ENCODE measurements around the gene PRKCA.

The PRKCA gene

DNA sequence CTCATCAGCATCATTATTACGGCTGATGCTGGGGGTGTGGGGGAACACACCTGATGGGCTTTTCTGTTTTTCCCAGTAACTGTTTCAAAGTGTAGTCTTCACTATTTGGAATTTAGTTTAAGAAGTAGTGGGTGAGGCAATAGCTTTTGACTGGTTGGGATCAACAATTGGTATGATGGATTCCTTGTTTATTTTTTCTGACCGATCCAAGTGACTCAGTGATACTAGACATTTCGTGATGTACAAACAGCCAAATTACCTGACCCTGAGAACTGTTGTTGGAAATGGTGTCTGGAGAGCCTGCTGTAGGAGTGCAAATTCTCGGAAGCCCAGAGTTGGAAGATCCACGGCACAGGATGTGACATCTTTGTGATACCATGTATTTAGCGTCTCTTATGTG lies 204.2 kb downstream of the PRKCA start:
- no peak overlapping the region for H3K27ac ChIP-seq (ENCODE audit: insufficient read depth, low read length, poor library complexity, severe bottlenecking)
- no peak overlapping the region for H3K4me3 ChIP-seq (ENCODE audit: insufficient read depth, low read depth, low read length, poor library complexity, severe bottlenecking)
- no peak for DNase-seq
- H3K9me3 ChIP-seq (ENCODE audit: control insufficient read depth, low read length): no peaks in the 10 kb centered on the region
- no peaks in the 10 kb centered on the region for H3K27me3 ChIP-seq (replicated peaks; ENCODE audit: control insufficient read depth, insufficient read depth, low read length, poor library complexity, severe bottlenecking)
- no peaks in the 10 kb centered on the region for H3K36me3 ChIP-seq (ENCODE audit: control insufficient read depth, insufficient read depth, low read length)
- peaks cover 11% of the 10 kb centered on the region for H3K4me1 ChIP-seq (ENCODE audit: control insufficient read depth, insufficient read depth, low read length, poor library complexity, severe bottlenecking)

DNA sequence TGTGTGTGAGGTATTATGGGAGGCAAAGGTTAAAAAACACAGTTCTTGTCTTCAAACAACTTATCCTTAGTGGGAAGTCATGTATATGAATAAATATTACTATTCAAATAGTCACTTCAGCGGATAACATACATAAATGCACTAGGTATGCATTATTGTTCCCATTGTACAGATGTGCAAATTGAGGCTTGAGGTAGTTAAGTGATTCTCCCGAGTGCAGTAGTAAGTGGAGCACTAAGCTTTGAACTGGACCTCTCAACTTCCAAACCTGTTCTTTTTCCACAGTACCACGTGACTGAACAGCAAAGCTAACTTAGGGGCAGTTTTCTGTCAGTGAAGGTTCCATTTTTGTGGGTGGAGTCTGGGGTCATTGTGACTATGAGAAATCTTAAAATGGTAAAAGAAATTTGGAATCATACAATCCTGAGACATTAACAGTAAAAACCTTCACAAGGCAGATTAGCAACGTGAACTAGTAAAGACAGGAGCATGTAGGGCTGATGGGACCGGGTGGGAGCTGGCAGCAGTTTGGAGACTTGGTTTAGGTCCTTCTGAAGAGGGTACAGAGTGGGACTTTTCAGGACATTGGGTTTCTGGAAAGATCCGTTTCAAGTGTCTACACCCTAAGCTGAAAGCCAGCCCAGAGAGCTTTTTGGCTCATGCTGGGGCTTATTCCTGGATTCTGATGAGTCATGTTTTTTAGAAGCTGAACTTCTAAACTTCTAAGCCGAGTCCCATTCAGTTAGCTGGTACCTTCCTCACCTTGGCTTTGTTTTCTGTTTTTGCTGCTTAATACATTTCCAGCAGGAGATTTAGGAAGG lies 204.9 kb downstream of the PRKCA start:
- Histone ChIP-seq H3K9me3 (ENCODE audit: control insufficient read depth, low read length) (no peaks in the 10 kb centered on the region), H3K4me3 (ENCODE audit: insufficient read depth, low read depth, low read length, poor library complexity, severe bottlenecking) (no peak overlapping the region), H3K27me3 (replicated peaks; ENCODE audit: control insufficient read depth, insufficient read depth, low read length, poor library complexity, severe bottlenecking) (no peaks in the 10 kb centered on the region), H3K27ac (ENCODE audit: insufficient read depth, low read length, poor library complexity, severe bottlenecking) (no peak overlapping the region), H3K4me1 (ENCODE audit: control insufficient read depth, insufficient read depth, low read length, poor library complexity, severe bottlenecking) (peaks cover 11% of the 10 kb centered on the region), H3K36me3 (ENCODE audit: control insufficient read depth, insufficient read depth, low read length) (no peaks in the 10 kb centered on the region)
- no peak for DNase-seq

DNA sequence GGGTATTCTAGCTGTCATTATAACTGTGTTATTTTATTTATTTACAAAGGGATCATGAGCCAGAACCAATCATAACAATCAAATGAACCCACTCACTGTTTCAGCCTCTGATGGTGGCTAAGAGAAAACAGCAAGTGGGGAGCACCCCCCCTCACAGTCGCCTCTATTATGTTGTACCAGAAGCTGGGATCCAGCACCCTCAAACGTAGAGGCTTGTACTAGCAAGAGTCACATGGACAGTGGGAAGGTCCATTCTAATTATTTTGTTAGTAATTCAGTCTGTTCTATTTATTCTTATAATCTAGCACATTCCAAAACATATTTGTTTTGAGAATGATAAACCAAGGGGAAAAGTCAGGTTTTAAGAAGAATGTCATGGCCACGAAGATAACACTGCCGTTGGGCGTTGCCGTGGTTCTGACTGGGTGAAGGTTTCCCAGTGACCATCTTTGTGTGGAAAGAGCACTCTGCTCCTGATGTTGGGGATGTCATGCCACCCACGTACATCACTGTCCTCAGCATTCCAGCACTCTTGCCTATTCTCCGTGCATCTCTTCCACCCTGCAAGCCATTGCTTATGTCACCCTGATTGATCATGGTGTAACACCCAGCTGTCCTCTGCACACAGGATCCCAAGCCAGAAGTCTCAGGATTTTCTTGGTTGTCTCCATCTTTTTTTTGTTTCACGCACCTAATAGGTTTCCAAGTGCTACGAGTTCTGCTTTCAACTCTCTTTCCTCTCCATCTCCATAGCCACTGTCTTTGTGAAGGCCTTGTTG lies 205.8 kb downstream of the PRKCA start:
- no peaks in the 10 kb centered on the region for H3K27me3 ChIP-seq (replicated peaks; ENCODE audit: control insufficient read depth, insufficient read depth, low read length, poor library complexity, severe bottlenecking)
- no peaks in the 10 kb centered on the region for H3K36me3 ChIP-seq (ENCODE audit: control insufficient read depth, insufficient read depth, low read length)
- DNase-seq: no peak
- H3K27ac ChIP-seq (ENCODE audit: insufficient read depth, low read length, poor library complexity, severe bottlenecking): no peak overlapping the region
- H3K4me3 ChIP-seq (ENCODE audit: insufficient read depth, low read depth, low read length, poor library complexity, severe bottlenecking): no peak overlapping the region
- peaks cover 11% of the 10 kb centered on the region for H3K4me1 ChIP-seq (ENCODE audit: control insufficient read depth, insufficient read depth, low read length, poor library complexity, severe bottlenecking)
- H3K9me3 ChIP-seq (ENCODE audit: control insufficient read depth, low read length): no peaks in the 10 kb centered on the region

DNA sequence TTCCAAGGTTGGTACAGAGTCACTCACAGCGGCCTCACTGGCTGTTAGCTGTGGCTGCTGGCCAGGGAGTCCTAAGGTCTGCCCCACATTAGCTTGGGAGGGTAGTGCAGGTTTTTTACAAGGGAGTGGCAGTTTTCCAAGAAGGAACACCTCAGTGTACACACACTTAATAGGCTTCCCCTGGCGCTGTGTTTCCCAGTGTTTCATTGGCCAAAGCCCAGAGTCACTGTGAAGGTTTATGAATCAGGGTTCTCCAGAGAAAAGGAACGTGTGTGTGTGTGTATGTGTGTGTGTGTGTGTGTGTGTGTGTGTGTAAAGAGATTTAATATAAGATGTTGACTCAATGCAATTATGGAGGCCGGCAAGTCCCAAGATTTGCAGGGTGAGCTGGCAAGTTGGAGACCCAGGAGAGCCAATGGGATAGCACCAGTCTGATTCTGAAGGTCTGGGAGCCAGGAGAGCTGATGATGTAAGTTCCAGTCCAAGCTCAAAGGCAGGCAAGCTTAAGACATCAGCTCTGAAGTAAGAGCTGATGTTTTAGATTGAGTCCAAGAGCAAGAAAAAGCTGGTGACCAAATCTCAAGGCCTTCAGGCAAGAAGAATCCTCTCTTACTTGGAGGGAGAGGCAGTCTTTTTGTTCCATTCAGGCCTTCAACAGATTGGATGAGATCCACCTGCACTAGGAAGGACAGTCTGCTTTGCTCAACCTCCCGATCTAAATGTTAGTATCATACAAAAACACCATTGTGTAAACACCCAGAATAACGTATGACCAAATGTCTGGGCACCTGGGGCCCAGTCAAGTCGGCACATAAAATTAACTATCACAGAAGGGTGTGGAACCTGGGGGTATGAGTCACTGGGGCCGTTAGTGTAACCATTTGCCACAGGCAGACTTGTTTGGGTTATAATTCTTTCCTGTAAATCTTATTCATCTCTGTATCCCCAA lies 206.8 kb downstream of the PRKCA start:
- H3K36me3 ChIP-seq (ENCODE audit: control insufficient read depth, insufficient read depth, low read length): peaks cover 2% of the 10 kb centered on the region
- no peak overlapping the region for H3K4me3 ChIP-seq (ENCODE audit: insufficient read depth, low read depth, low read length, poor library complexity, severe bottlenecking)
- DNase-seq: peak in 1 of 3 donors; percentile 3
- H3K27me3 ChIP-seq (replicated peaks; ENCODE audit: control insufficient read depth, insufficient read depth, low read length, poor library complexity, severe bottlenecking): no peaks in the 10 kb centered on the region
- peaks cover 11% of the 10 kb centered on the region for H3K4me1 ChIP-seq (ENCODE audit: control insufficient read depth, insufficient read depth, low read length, poor library complexity, severe bottlenecking)
- H3K27ac ChIP-seq (ENCODE audit: insufficient read depth, low read length, poor library complexity, severe bottlenecking): peak overlapping the region; percentile 24
- H3K9me3 ChIP-seq (ENCODE audit: control insufficient read depth, low read length): no peaks in the 10 kb centered on the region

DNA sequence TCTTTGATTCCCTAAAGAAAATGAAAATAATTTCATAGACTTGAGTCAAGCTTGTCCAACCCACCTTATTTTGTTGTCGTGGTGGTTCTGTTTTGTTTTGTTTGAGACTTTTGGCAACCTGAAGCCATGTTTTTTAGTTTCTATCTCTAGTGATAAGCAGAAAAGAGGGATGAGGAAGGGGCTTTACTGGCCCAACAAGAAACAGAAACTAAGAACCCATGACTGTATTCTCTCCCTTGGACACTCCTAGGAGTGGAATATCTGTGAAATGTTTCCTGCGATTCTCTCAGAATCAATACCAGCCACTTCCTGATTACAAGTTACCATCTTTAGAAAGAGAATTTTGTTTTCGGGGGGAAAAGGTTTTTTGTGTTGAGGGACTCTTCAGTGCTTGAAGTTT lies 207.5 kb downstream of the PRKCA start:
- Histone ChIP-seq H3K36me3 (ENCODE audit: control insufficient read depth, insufficient read depth, low read length) (peaks cover 3% of the 10 kb centered on the region), H3K4me1 (ENCODE audit: control insufficient read depth, insufficient read depth, low read length, poor library complexity, severe bottlenecking) (peaks cover 11% of the 10 kb centered on the region), H3K27me3 (replicated peaks; ENCODE audit: control insufficient read depth, insufficient read depth, low read length, poor library complexity, severe bottlenecking) (no peaks in the 10 kb centered on the region), H3K9me3 (ENCODE audit: control insufficient read depth, low read length) (no peaks in the 10 kb centered on the region), H3K4me3 (ENCODE audit: insufficient read depth, low read depth, low read length, poor library complexity, severe bottlenecking) (peak overlapping the region; percentile 15), H3K27ac (ENCODE audit: insufficient read depth, low read length, poor library complexity, severe bottlenecking) (peak overlapping the region; percentile 24)
- no peak for DNase-seq

DNA sequence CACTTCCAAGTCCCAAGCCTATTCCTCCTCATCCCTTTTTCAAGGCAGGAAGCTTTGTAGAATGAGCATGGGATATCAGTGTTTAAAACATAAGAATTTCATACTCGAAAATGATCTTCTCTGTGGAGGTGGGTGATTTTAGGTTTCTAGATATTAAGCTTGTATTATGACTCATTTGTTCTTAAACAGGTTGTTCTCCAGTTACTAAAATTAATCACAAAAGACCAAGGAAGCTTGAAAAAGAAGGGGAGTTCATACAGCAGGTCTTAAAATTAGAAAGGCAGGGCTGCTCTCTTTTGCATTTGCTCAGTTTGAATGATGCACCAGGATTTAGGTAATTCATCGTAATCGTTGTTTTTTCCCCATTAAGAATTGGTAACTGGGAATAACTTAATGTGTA lies 208.7 kb downstream of the PRKCA start:
- H3K4me3 ChIP-seq (ENCODE audit: insufficient read depth, low read depth, low read length, poor library complexity, severe bottlenecking): no peak overlapping the region
- peaks cover 11% of the 10 kb centered on the region for H3K4me1 ChIP-seq (ENCODE audit: control insufficient read depth, insufficient read depth, low read length, poor library complexity, severe bottlenecking)
- no peak overlapping the region for H3K27ac ChIP-seq (ENCODE audit: insufficient read depth, low read length, poor library complexity, severe bottlenecking)
- peaks cover 3% of the 10 kb centered on the region for H3K36me3 ChIP-seq (ENCODE audit: control insufficient read depth, insufficient read depth, low read length)
- H3K9me3 ChIP-seq (ENCODE audit: control insufficient read depth, low read length): no peaks in the 10 kb centered on the region
- H3K27me3 ChIP-seq (replicated peaks; ENCODE audit: control insufficient read depth, insufficient read depth, low read length, poor library complexity, severe bottlenecking): no peaks in the 10 kb centered on the region
- DNase-seq: no peak

DNA sequence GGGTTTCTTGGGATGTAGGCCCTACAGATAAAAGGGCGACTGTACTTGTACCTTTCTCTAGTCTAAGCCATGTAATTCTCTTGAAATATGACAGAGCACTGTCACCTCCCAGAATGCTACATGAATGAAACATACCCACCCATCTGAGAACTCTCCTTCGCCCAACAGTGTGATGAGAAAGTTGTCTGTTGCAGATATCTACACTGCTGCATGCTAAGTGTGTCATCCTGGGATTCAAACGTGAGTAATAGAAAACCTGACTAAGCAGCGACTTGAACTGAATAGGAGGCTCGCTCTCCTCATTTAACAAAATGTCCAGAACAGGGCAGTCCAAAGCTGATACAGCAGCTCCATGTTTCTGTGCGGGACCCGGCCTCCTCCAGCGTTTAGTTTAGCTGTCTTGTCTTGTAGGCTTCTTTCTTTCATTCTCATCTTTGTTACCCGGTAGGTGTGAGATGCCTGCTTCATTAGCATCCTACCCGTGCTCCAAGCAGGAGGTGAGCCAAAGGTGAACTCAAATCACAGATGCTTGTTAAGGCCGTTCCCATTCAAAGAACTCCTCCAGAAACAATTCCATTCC lies 211.9 kb downstream of the PRKCA start:
- DNase-seq: no peak
- Histone ChIP-seq H3K9me3 (ENCODE audit: control insufficient read depth, low read length) (no peaks in the 10 kb centered on the region), H3K4me3 (ENCODE audit: insufficient read depth, low read depth, low read length, poor library complexity, severe bottlenecking) (no peak overlapping the region), H3K4me1 (ENCODE audit: control insufficient read depth, insufficient read depth, low read length, poor library complexity, severe bottlenecking) (peaks cover 4% of the 10 kb centered on the region), H3K27ac (ENCODE audit: insufficient read depth, low read length, poor library complexity, severe bottlenecking) (no peak overlapping the region), H3K36me3 (ENCODE audit: control insufficient read depth, insufficient read depth, low read length) (peaks cover 3% of the 10 kb centered on the region), H3K27me3 (replicated peaks; ENCODE audit: control insufficient read depth, insufficient read depth, low read length, poor library complexity, severe bottlenecking) (no peaks in the 10 kb centered on the region)

DNA sequence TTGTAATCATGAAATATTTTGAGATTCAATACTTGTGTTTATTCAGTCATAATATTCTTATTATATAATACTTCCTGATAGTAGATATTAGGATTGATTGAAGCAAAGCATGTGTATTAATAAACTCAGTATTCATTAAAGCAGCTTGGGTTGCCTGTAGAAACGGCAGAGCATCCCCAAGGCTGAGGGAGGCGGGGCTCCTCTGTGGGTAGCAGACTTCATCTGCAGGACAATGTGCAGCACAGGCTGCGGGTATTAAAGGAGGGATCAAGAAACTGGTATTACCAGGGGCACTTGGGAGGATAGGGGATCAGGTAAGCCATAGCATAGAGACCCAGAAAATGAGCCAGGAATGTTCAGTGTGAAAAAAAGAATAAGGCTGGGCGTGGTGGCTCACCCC lies 213.6 kb downstream of the PRKCA start:
- H3K4me3 ChIP-seq (ENCODE audit: insufficient read depth, low read depth, low read length, poor library complexity, severe bottlenecking): no peak overlapping the region
- H3K4me1 ChIP-seq (ENCODE audit: control insufficient read depth, insufficient read depth, low read length, poor library complexity, severe bottlenecking): no peaks in the 10 kb centered on the region
- no peak for DNase-seq
- no peak overlapping the region for H3K27ac ChIP-seq (ENCODE audit: insufficient read depth, low read length, poor library complexity, severe bottlenecking)
- no peaks in the 10 kb centered on the region for H3K27me3 ChIP-seq (replicated peaks; ENCODE audit: control insufficient read depth, insufficient read depth, low read length, poor library complexity, severe bottlenecking)
- no peaks in the 10 kb centered on the region for H3K9me3 ChIP-seq (ENCODE audit: control insufficient read depth, low read length)
- H3K36me3 ChIP-seq (ENCODE audit: control insufficient read depth, insufficient read depth, low read length): peaks cover 3% of the 10 kb centered on the region

DNA sequence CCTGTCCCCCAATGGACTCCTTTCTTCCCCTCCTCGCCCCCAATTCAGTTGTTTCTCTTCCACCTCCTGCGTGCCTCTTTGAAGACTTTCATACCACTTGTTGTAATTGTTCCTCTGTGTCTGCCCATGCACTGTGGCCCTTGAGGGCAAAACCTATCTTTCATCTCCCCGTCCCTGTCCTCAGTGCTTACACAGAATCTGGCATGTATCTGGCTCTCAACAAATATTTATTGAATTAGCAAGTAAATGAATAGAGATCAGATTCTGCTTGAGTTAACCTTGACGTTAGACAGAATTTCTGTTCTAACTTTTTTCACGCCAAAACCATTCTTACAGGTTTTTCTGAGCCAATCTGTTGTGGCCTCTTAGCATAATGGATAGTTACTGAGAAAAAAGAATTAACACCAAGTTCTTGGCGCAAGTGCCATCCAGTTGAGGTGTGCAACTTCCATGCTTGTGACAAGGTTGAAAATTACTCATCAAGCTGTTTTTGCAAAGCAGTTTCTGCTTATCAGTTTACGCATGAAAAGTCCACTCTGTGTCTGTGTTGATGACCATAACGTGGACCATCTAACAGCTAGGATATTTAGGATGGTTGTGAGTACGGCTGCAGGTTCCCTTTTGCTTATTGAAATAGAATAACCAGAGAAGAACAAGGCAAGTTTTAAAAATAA lies 215.1 kb downstream of the PRKCA start:
- Histone ChIP-seq H3K36me3 (ENCODE audit: control insufficient read depth, insufficient read depth, low read length) (peaks cover 3% of the 10 kb centered on the region), H3K9me3 (ENCODE audit: control insufficient read depth, low read length) (no peaks in the 10 kb centered on the region), H3K27me3 (replicated peaks; ENCODE audit: control insufficient read depth, insufficient read depth, low read length, poor library complexity, severe bottlenecking) (no peaks in the 10 kb centered on the region), H3K27ac (ENCODE audit: insufficient read depth, low read length, poor library complexity, severe bottlenecking) (no peak overlapping the region), H3K4me3 (ENCODE audit: insufficient read depth, low read depth, low read length, poor library complexity, severe bottlenecking) (no peak overlapping the region), H3K4me1 (ENCODE audit: control insufficient read depth, insufficient read depth, low read length, poor library complexity, severe bottlenecking) (no peaks in the 10 kb centered on the region)
- DNase-seq: no peak
